ENCODE data around the gene PLEKHD1.

GRCh38 chr14:69579476-69579875, 94.9 kb downstream of the PLEKHD1 start:
- TF ChIP-seq EP300 (IDR thresholded peaks at IDR 0.05; ENCODE audit: borderline replicate concordance) (no peak), CEBPB (IDR thresholded peaks at IDR 0.05) (no peak), CREB1 (IDR thresholded peaks at IDR 0.05; ENCODE audit: low read depth) (no peak), TCF12 (IDR thresholded peaks at IDR 0.05; ENCODE audit: low read depth) (no peak), YY1 (IDR thresholded peaks at IDR 0.05; ENCODE audit: low read depth) (no peak), USF1 (IDR thresholded peaks at IDR 0.05) (no peak), TAF1 (IDR thresholded peaks at IDR 0.05; ENCODE audit: low read depth) (no peak)
- TF ChIP-seq, protein P1, sequence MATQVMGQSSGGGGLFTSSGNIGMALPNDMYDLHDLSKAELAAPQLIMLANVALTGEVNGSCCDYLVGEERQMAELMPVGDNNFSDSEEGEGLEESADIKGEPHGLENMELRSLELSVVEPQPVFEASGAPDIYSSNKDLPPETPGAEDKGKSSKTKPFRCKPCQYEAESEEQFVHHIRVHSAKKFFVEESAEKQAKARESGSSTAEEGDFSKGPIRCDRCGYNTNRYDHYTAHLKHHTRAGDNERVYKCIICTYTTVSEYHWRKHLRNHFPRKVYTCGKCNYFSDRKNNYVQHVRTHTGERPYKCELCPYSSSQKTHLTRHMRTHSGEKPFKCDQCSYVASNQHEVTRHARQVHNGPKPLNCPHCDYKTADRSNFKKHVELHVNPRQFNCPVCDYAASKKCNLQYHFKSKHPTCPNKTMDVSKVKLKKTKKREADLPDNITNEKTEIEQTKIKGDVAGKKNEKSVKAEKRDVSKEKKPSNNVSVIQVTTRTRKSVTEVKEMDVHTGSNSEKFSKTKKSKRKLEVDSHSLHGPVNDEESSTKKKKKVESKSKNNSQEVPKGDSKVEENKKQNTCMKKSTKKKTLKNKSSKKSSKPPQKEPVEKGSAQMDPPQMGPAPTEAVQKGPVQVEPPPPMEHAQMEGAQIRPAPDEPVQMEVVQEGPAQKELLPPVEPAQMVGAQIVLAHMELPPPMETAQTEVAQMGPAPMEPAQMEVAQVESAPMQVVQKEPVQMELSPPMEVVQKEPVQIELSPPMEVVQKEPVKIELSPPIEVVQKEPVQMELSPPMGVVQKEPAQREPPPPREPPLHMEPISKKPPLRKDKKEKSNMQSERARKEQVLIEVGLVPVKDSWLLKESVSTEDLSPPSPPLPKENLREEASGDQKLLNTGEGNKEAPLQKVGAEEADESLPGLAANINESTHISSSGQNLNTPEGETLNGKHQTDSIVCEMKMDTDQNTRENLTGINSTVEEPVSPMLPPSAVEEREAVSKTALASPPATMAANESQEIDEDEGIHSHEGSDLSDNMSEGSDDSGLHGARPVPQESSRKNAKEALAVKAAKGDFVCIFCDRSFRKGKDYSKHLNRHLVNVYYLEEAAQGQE (IDR thresholded peaks at IDR 0.05; ENCODE audit: low read depth) = no peak
